ENCODE results near the gene PGLYRP4.
A peak's percentile ranks its signal among the peaks of the same experiment; 100 is the strongest.
"Not testable (repeated sequence)": the region's sequence is repeated elsewhere in the genome, so short reads cannot be mapped to it uniquely, and the experiment has no call there.

PGLYRP4 gene

GRCh38 chr1:153355445-153356071 lies 6.9 kb upstream of the PGLYRP4 start:
- no peak for DNase-seq

- no peak for DNase-seq
These were observed 6.0 kb upstream of the PGLYRP4 start for GRCh38 chr1:153354515-153355193.

- no peak for DNase-seq
These were observed 4.7 kb upstream of the PGLYRP4 start for GRCh38 chr1:153353226-153353947.

DNA sequence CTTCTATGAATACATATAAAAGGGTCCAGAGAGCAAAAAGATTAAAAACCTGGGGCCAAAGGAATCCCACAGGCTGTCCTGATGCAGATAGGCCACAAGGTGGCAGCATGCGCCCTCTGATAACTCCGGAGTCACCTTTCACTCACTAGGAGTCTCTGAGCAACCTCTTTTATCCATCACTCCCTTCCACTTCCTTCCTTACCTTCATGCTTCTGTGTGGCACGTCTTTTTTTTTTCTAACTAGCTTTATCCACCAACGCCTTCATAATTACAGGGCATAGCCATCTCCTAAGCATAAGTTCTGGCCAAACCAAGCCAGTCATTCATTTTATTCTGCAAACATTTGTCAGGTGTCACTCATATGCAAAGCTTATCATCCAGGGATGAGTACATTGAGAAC lies 3.9 kb upstream of the PGLYRP4 start:
- peak; percentile 41 for DNase-seq

DNA sequence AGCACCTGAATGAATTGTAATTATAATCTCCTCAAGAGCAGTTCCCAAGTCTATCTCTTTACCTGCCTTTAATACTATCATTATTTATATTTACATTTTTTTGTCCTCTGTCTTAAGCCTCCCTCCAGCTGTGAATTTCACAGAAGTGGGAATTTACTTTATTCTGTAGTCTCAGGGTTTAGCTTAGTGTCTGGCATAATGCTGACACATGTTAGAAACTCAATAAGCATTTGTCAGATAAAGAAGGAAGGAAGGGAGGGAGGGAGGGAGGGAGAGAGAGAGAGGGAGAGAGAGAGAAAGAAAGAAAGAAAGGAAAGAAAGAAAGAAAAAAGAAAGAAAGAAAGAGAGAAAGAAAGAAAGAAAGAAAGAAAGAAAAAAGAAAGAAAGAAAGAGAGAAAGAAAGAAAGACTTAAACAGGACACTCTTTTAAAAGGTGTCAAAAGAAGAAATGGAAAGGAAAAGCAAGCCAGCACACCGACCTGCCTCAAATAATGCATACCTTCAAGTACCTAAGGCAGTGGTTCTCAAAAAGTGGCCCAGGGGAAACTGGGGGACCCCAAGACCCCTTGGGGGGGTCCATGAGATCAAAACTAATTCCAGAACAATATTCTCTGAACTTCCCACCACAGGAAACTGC lies 1.8 kb upstream of the PGLYRP4 start:
- no peak for DNase-seq

GRCh38 chr1:153349363-153350320 lies 1.0 kb upstream of the PGLYRP4 start:
- no peak for DNase-seq

- no peak for DNase-seq
These were observed 785 bp downstream of the PGLYRP4 start for GRCh38 chr1:153347856-153348255.

DNA sequence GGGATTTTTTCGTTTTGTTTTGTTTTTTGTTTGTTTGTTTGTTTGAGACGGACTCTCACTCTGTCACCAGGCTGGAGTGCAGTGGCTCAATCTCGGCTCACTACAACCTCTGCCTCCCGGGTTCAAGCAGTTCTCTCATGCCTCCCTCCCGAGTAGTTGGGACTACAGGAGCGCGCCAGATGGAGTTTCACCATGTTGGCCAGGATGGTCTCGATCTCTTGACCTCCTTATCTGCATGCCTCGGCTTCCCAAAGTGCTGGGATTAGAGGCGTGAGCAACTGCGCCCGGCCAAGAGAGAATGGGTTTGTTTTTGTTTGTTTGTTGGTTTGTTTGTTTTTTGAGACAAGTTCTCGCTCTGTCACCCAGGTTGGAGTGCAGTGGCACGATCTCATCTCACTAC lies 1.6 kb downstream of the PGLYRP4 start:
- not testable (repeated sequence) for DNase-seq

DNA sequence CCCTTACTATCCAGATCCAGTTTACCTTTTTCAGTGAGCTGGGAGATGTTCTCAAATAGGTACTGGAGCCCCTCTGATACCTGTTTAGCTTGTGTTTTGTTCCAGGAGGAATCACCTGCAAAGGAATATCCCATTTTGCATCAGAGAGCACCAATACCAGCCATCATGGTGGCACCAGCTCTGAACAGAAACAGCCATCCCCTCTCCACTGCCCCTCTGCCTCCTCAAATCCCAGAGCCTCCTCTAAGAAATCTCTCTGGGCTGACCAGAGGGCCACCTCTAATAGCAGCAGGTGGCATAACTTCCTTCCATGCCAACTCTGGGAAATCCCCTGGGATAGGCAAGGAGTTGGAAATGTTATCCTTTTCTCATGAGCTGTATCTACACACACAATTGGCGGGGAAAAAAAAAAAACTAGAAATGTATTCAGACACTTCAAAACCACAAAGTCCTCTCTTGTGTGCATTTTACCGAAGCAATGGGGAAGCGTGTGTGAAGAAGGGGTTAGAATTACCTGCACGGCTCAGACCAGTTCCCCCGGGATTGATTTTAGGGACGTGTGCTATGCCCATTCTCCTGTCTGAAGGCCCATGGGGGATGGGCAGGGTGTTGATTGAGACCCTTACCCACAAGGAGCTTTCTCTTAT lies 2.4 kb downstream of the PGLYRP4 start:
- no peak for DNase-seq

DNA sequence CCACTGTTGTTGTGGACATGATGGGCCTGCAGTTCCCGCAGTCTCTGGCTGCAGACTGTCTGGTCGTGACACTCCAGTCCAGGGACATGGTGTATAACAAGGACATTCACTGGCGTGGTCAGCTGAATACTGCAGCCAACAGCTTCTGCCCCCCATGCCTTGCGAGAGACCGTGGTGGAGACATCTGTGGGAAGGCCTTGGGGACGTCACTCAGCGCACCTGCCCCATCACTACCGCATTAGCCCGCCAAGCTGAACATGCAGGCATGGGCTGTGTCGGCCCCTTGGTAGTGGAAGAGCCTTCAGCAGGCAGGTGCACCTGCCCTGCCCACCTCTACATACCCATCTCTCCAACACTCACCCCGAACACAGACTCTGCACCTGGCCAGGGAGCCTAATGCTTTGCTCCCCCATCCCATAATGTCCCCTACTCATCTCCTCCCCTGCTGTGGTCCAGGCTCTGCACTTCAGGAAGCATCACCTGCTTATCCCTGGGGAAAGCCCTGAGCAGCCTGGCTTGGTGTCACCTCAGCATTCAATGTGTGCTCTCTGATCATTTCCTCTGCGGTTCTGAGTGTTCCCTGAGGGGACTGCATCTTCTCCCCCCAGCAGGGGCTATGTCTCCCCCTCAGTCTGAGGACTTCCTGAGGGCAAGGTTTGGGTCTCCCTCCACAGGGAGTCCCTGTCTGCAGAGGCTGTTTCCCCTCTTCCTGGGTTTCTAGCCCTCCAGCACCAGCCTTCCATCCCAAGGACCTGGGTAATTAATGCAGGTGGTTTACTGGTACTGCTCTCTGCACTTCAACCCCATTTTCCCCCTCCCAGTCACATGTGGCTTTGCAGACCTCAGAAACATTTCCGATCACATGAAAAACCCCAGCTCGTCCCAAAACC lies 3.2 kb downstream of the PGLYRP4 start:
- no peak for DNase-seq

DNA sequence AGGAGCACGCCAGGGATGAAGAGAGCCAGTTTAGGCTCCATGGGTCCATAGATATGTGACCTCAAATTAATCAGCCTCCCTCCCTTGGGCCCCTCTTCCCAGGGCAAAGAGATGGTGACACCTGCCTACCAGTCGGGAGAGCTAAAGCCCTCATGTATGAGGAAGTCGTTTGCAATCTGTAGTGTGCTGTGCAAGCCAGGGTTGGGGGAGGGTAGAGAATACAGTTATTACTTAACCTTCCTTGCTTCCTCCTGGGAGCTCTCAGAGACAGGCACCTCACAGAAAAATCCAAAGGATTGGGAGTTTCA lies 4.0 kb downstream of the PGLYRP4 start:
- no peak for DNase-seq

DNA sequence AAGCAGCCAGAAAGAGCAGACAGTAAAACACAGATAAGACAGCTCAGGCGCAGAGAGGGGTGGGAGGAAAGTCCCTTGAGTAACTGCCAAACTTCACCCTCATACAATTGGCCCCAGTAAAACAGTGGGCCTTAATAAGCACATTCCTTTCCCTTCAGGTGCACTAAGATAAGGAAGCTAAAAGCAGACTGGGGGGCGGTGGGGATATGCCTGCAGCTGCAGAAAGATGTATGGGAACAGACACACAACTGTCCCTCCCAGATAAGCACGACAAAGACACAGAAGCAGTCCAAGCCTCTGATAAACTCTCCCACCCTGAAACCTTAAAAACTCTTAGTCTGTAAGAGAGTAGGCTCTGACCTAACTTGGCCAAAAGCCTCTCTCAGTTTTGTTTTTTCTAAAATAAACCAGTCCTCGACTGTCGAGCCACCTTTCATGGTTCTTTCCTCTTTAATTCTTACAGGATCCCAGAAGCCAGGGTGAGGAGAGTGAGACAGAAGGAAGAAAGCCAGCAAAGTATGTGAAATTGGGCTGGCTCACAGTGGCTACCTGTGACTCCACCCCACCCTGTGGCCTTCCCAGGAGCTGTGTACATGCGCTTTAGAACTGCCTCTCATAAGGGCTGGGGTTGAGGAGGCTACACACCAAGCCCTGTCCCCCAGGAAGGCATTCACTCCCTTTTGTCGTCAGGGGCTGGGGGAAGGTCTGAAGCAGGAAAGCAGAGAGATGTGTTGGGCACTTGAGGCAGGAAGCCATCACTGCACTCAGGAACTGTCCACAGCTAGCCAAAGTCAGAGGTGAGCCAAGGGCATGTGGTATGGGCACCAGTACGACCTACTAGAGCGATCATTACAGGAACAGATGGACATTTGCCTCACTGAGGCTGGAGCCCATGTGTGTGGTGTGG lies 4.6 kb downstream of the PGLYRP4 start:
- no peak for DNase-seq

DNA sequence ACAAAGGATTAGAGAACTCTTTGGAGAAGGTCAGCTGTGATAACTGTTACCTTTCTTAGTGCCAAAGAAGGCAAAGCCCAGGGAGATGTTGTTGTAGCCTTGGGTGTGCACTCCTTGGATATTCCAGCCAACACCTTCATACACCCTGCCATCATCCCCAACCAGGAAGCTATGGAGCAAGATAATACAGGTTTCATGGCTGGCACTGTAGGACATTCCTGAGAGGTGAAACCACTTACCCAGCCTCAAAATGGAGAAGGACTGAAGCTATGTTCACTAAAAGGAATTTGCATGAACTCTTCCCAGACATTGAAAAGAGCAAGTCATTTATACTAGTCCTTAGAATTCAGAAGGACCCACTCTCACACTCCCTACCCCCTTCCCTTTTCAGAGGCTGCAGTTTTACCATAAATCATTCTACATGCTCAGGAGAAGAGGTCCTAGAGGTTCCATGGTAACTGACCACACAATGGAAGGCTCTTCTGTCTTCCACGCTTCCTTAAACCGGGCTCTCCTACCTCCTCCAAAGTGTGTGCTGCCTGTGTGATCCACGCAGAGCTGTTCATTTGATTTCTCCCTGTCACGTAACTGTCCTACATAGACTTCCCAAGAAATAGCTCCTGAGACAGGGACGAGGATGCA lies 5.5 kb downstream of the PGLYRP4 start:
- DNase-seq = no peak

DNA sequence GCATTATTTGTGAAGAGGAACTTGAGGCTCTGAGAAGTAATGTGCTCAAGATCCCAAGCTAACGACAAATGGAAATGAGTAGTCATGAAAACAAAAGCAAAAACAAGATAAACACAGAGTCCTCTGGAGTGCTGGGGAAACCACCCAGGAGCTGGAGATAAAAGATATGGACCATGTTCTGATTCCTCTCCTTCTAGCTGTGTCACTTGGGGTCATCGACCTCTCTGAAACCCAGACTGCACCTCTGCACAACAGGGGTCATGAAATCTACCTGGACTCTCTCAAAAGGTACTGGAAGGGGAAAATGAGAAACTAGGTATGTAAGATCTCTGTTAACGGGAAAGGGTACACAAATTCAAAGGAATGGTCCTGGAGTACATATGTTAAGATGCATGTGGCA lies 6.5 kb downstream of the PGLYRP4 start:
- DNase-seq = no peak

GRCh38 chr1:153341431-153341934 lies 7.2 kb downstream of the PGLYRP4 start:
- no peak for DNase-seq

DNA sequence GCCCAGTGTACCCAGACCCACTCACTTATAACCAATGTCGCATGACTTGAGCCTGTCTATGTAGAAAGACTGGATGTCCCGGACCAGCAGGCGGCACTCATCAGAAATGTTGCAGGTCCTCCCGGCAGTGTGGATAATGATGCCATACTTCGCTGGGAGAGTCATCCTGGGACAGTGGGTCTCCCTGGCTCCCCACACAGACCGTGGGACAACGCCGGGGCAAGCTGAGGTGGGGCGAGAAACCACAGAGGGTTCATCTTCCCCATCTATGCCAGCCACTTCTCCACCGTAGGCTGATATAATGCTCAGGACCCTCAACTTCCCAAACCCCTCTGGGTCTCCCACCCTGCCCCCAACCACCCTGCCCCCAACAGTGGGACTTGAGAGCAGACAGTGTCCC lies 8.3 kb downstream of the PGLYRP4 start:
- DNase-seq = no peak

- DNase-seq = no peak
These were observed 8.8 kb downstream of the PGLYRP4 start for GRCh38 chr1:153339802-153340201.

DNA sequence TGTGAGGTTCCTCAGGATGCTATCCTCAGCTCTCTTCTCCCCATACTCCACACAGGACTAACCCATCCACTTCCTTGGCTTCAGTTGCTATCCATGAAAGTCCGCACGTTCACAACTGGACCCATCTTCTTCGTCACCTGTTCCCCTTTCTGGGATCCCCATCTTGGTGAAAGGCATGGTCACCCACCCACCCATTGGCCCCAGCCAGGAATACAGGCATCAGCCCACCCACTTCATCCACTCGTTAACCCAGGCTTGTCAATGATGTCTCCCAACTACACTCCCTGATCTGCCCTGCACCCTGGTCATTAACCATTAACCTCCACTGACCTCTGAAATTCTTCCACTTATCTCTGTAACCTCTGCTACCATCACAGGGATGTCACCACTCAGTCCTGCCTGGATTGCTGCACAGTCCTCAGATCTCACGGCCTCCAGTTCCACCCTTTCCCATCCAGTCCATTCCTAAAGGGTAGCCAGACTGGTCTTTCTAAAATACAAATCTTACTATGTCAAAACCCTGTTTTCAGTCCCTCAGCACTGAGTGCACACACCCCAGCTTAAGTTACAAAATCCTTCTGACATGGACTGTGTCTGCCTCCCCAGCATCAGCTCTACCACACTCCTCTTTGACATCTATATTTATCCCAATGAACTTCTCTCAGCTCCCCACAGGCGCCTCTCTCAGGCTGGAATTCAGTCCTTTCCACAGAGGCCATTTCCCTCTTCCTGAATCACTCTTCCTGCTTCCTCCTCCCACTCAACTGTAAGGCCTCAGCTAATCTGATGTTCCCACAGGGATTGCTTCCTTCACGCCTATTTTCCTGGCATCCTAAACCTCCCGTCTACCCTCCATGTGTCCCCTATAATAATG lies 10.4 kb downstream of the PGLYRP4 start:
- DNase-seq = no peak

Measured in activated CD4-positive, alpha-beta T cell treated with anti-CD3 and anti-CD28 coated beads for 1 hour (primary cell).